T-helper 17 cell (primary cell): ENCODE data around the gene ADAM23. TPM values are rescaled to one million over a fixed set of nuclear protein-coding genes. Genes with fewer than 3 reads are reported as not detected.

ENCODE experiments used
- ATAC-seq: fragments of 150-1000 bp; cut with Tn5 transposase; 2 replicates; pipeline ENCODE4 v1.10.0; 2021; ENCODE audit warnings: mild to moderate bottlenecking, moderate library complexity
- DNase-seq, 3 donors: peaks; one replicate each; pipeline versions ENCODE4 v3.0.0 to v3.0.0-alpha.2; 2020 to 2021
- H3K9me3 ChIP-seq: one replicate; pipeline ENCODE4 v1.7.0; 2013; ENCODE audit warnings: low read length, mild to moderate bottlenecking; ENCODE audit not compliant: control insufficient read depth, poor library complexity, severe bottlenecking
- H3K27ac Mint-ChIP-seq: one replicate; pipeline ENCODE4 v1.8.0; 2022; ENCODE audit warnings: mild to moderate bottlenecking, moderate library complexity, mixed read lengths
- H3K27me3 Mint-ChIP-seq: one replicate; pipeline ENCODE4 v1.8.0; 2022; ENCODE audit warnings: mixed read lengths
- H3K36me3 Mint-ChIP-seq: one replicate; pipeline ENCODE4 v1.8.0; 2022; ENCODE audit warnings: low read depth, mixed read lengths
- H3K4me1 Mint-ChIP-seq: one replicate; pipeline ENCODE4 v1.8.0; 2022; ENCODE audit warnings: mild to moderate bottlenecking, mixed read lengths
- H3K4me3 Mint-ChIP-seq: one replicate; pipeline ENCODE4 v1.8.0; 2022; ENCODE audit warnings: mild to moderate bottlenecking, moderate library complexity, mixed read lengths
- total RNA-seq, 4 donors: library from RNA in 2 of 4; stranded (reverse) in 2 of 4; gene quantifications; one replicate each; pipeline ENCODE4 v1.2.3 and lab custom pipeline; 2022 to 2026

The ADAM23 gene
- total RNA-seq, 2 donors from 2014 or later: 16.4 to 29.6 TPM

GRCh38 chr2:206657087-206657486 is 213.8 kb downstream of the ADAM23 start:
- ATAC-seq (no peak), DNase-seq (no peak)
- Mint-ChIP-seq H3K27me3 (no peaks in the 10 kb centered on the region), H3K4me1 (no peaks in the 10 kb centered on the region), H3K36me3 (no peaks in the 10 kb centered on the region), H3K4me3 (no peak overlapping the region), H3K27ac (no peak overlapping the region)
- no peaks in the 10 kb centered on the region for H3K9me3 ChIP-seq

DNA sequence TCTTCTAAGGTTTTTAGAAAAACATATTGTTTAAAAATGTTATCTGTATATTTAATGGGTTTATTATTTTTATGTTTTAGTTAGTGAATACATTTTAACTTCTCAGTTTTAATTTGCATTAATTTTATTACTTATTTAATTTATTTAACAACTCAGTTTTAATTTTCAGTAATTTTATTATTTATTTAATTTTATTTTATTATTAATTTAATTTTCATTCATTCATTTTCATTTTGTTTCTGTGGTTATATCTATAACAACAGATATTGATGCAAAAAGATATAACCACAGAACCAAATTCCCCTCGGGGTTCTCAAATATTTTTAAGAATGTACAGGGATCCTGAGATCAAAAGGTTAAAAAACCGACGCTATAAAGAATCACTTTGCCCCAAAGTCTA is 221.9 kb downstream of the ADAM23 start:
- Mint-ChIP-seq H3K27me3 (peaks cover 22% of the 10 kb centered on the region), H3K4me1 (no peaks in the 10 kb centered on the region), H3K36me3 (no peaks in the 10 kb centered on the region), H3K27ac (no peak overlapping the region), H3K4me3 (no peak overlapping the region)
- DNase-seq: no peak
- no peak for ATAC-seq
- no peaks in the 10 kb centered on the region for H3K9me3 ChIP-seq

Other genes with a start within 250 kb of the ADAM23 start
- 10 to 100 TPM; 14.0 to 23.2 TPM for gene ZDBF2, start 168.9 kb upstream of the ADAM23 start, total RNA-seq
- gene FAM237A, start 199.0 kb downstream of the ADAM23 start, total RNA-seq: not detected